A673 (cell line): Measurements from ENCODE around the gene B9D2. TPM values are rescaled to one million over a fixed set of nuclear protein-coding genes. Genes with fewer than 3 reads are reported as not detected.

Experiments
- BruUV-seq: library from RNA; stranded (reverse); fragments of 400-500 nt; replicated peaks from 2 replicates; lab custom pipeline; 2021; lab: Mats Ljungman, UMichigan
- CTCF ChIA-PET: fragments of 300-600 bp; sonication (Branson Sonifier 250); formaldehyde crosslinking; loops from one replicate; lab custom pipeline; 2022; ENCODE audit warnings: antibody characterized with exemption; lab: Charles Lee
- POLR2A ChIA-PET: fragments of 300-600 bp; sonication (Branson Sonifier 250); formaldehyde crosslinking; loops from one replicate; lab custom pipeline; 2022; ENCODE audit warnings: antibody characterized with exemption; ENCODE audit not compliant: low non-redundant PET; lab: Charles Lee
- DNase-seq: peaks from one replicate; pipeline ENCODE4 v3.0.0-alpha.2; 2015; ENCODE audit warnings: low spot score
- H3K27ac ChIP-seq: fragments of 200-600 bp; sonication (generic); 2 replicates; pipeline ENCODE4 v1.5.1; 2016; ENCODE audit warnings: mixed run types, low read depth, mild to moderate bottlenecking, mixed read lengths, antibody characterized with exemption, low read length; ENCODE audit not compliant: poor library complexity, severe bottlenecking
- H3K27me3 ChIP-seq: fragments of 200-600 bp; sonication (generic); replicated peaks from 2 replicates; pipeline ENCODE4 v1.6.1; 2017; ENCODE audit warnings: mixed run types, low read depth, mild to moderate bottlenecking, mixed read lengths, antibody characterized with exemption, low read length; ENCODE audit not compliant: insufficient read depth, poor library complexity
- H3K36me3 ChIP-seq: fragments of 200-600 bp; sonication (generic); 2 replicates; pipeline ENCODE4 v1.6.1; 2016; ENCODE audit warnings: mixed run types, mild to moderate bottlenecking, mixed read lengths, antibody characterized with exemption, low read length; ENCODE audit not compliant: insufficient read depth, poor library complexity, severe bottlenecking
- H3K4me1 ChIP-seq: fragments of 200-600 bp; sonication (generic); 2 replicates; pipeline ENCODE4 v1.6.1; 2017; ENCODE audit warnings: mixed run types, mild to moderate bottlenecking, mixed read lengths, antibody characterized with exemption, low read length; ENCODE audit not compliant: insufficient read depth, poor library complexity, severe bottlenecking
- H3K4me3 ChIP-seq: fragments of 200-600 bp; sonication (generic); 2 replicates; pipeline ENCODE4 v1.5.1; 2016; ENCODE audit warnings: low read depth, mixed run types, mild to moderate bottlenecking, mixed read lengths, low read length; ENCODE audit not compliant: poor library complexity, severe bottlenecking
- H3K9me3 ChIP-seq: fragments of 200-600 bp; sonication (generic); 2 replicates; pipeline ENCODE4 v1.6.1; 2016; ENCODE audit warnings: mixed run types, low read depth, mild to moderate bottlenecking, mixed read lengths, antibody characterized with exemption, low read length; ENCODE audit not compliant: poor library complexity, severe bottlenecking
- intact Hi-C: fragments of 100-400 bp; cut with micrococcal nuclease; formaldehyde crosslinking; loops from one replicate; pipeline ENCODE4 v1.10.0; 2022; ENCODE audit not compliant: unreplicated experiment
- total RNA-seq: library from RNA; stranded (reverse); gene quantifications from 2 replicates; pipeline ENCODE4 v1.2.3, GENCODE V29; 2021
- TF ChIP-seq, protein P1 (sequence below): fragments of 300-800, 200-600 bp; sonication (generic); conservative IDR thresholded peaks from 2 replicates; pipeline ENCODE4 v1.5.1; 2017; ENCODE audit warnings: low read depth, mild to moderate bottlenecking, antibody characterized with exemption, low read length, moderate library complexity, mixed read lengths

The B9D2 gene
- total RNA-seq, 1 experiment from 2014 or later: 10.7 TPM

DNA sequence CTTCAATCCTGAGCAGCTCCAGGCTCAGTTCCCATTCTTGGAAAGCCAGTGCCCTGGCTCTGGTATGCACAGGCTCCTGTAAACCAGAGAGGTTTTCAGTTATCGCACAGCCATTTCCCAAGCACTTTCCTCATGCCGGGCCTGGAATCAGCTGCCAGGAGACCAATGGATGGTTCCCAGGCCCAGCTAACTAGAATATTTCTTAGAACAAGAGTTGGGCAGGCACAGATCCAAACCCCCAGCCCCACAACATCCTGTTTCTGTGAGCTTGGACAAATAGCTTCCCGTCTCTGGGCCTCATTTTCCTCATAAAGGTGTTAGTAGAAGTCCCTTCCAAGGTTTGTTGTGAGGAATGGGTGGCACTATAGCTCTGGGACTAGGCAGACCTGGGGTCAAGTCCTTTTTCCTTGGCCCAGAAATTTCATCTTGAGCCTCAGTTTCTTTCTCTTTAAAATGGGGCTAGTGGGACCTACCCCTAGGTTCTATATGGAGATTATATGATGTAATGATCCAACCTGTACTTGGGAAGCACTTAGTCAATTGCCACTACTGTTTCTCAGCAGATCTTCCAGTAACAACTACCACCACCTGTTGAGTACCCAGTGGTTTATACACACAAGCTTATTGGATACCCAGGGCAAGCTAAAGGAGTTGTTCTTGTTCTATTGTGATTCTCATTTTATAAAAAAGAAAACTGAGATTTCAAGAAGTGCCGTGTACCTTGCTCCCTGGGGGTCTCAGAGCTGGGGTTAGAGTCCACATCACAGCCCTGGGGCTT lies 59.1 kb downstream of the B9D2 start:
- Histone ChIP-seq H3K9me3 (no peaks in the 10 kb centered on the region), H3K36me3 (peaks cover 82% of the 10 kb centered on the region), H3K27me3 (no peaks in the 10 kb centered on the region), H3K4me3 (no peak overlapping the region), H3K27ac (no peak overlapping the region), H3K4me1 (peaks cover 12% of the 10 kb centered on the region)
- ChIA-PET CTCF (interaction anchor here (0.6 kb wide), 1 partner anchor 37 kb away, joined by 7 read pairs; no protein-coding TSS in a partner anchor), POLR2A (no interaction called here)
- no peak for DNase-seq
- TF ChIP-seq, protein P1, sequence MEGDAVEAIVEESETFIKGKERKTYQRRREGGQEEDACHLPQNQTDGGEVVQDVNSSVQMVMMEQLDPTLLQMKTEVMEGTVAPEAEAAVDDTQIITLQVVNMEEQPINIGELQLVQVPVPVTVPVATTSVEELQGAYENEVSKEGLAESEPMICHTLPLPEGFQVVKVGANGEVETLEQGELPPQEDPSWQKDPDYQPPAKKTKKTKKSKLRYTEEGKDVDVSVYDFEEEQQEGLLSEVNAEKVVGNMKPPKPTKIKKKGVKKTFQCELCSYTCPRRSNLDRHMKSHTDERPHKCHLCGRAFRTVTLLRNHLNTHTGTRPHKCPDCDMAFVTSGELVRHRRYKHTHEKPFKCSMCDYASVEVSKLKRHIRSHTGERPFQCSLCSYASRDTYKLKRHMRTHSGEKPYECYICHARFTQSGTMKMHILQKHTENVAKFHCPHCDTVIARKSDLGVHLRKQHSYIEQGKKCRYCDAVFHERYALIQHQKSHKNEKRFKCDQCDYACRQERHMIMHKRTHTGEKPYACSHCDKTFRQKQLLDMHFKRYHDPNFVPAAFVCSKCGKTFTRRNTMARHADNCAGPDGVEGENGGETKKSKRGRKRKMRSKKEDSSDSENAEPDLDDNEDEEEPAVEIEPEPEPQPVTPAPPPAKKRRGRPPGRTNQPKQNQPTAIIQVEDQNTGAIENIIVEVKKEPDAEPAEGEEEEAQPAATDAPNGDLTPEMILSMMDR: no peak
- BruUV-seq: no TSS peak
- intact Hi-C loops: no loop called here

Other genes starting within 250 kb of the B9D2 start
- gene CYP2F1, start 249.7 kb downstream of the B9D2 start, total RNA-seq: not detected in 2 replicates
- 0.19 and 0.24 TPM in 2 replicates for gene CYP2S1, start 170.9 kb downstream of the B9D2 start, total RNA-seq
- 0.92 and 1.0 TPM in 2 replicates for gene AXL, start 144.9 kb downstream of the B9D2 start, total RNA-seq
- 342 and 344 TPM in 2 replicates for gene HNRNPUL1, start 99.8 kb downstream of the B9D2 start, total RNA-seq
- gene CCDC97, start 54.0 kb downstream of the B9D2 start, total RNA-seq: 40.8 and 41.8 TPM in 2 replicates
- 92.4 and 102 TPM in 2 replicates for gene TGFB1, start 10.2 kb downstream of the B9D2 start, total RNA-seq
- 4.9 and 8.7 TPM in 2 replicates for gene TMEM91, start 12.4 kb upstream of the B9D2 start, total RNA-seq
- gene EXOSC5, start 33.2 kb upstream of the B9D2 start, total RNA-seq: 35.0 and 43.1 TPM in 2 replicates
- 14.7 and 15.9 TPM in 2 replicates for gene BCKDHA, start 33.7 kb upstream of the B9D2 start, total RNA-seq
- 0.41 and 0.81 TPM in 2 replicates for gene B3GNT8, start 63.2 kb upstream of the B9D2 start, total RNA-seq
- gene DMAC2, start 75.8 kb upstream of the B9D2 start, total RNA-seq: 86.5 and 96.6 TPM in 2 replicates
- not detected in 2 replicates for gene ERICH4, start 79.0 kb upstream of the B9D2 start, total RNA-seq
- gene CEACAM21, start 212.0 kb upstream of the B9D2 start, total RNA-seq: 4.3 and 6.1 TPM in 2 replicates